ENCODE results near the gene TIMM9. TPM values are rescaled to one million over a fixed set of nuclear protein-coding genes. Genes with fewer than 3 reads are reported as not detected.
A peak's percentile ranks its signal among the peaks of the same experiment; 100 is the strongest.
"Not testable (repeated sequence)": the region's sequence is repeated elsewhere in the genome, so short reads cannot be mapped to it uniquely, and the experiment has no call there.

TIMM9 gene
- total RNA-seq, 1 donor from 2014 or later: 18.5 TPM

GRCh38 chr14:58398495-58398894, 28.8 kb downstream of the TIMM9 start:
- DNase-seq (ENCODE audit: low read depth, low spot score): no peak

GRCh38 chr14:58397156-58397555, 30.2 kb downstream of the TIMM9 start:
- DNase-seq (ENCODE audit: low read depth, low spot score): no peak

- no peak for DNase-seq (ENCODE audit: low read depth, low spot score)
These were observed 31.2 kb downstream of the TIMM9 start, which contains the start of gene TOMM20L for GRCh38 chr14:58395812-58396788. Gene TOMM20L (plus strand): TSS chr14:58395930. CDS start chr14:58395958, 28 bp downstream.

GRCh38 chr14:58395562-58395811, 31.8 kb downstream of the TIMM9 start:
- DNase-seq (ENCODE audit: low read depth, low spot score): no peak

GRCh38 chr14:58390830-58391229, 36.5 kb downstream of the TIMM9 start:
- no peak for DNase-seq (ENCODE audit: low read depth, low spot score)

GRCh38 chr14:58376791-58377190, 50.5 kb downstream of the TIMM9 start:
- no peak for DNase-seq (ENCODE audit: low read depth, low spot score)

GRCh38 chr14:58368956-58369355, 58.4 kb downstream of the TIMM9 start:
- DNase-seq (ENCODE audit: low read depth, low spot score): peak; percentile 20

GRCh38 chr14:58367296-58367695, 60.0 kb downstream of the TIMM9 start:
- DNase-seq (ENCODE audit: low read depth, low spot score): no peak

- DNase-seq (ENCODE audit: low read depth, low spot score): no peak
These were observed 63.0 kb downstream of the TIMM9 start for GRCh38 chr14:58364316-58364715.

- no peak for DNase-seq (ENCODE audit: low read depth, low spot score)
These were observed 64.4 kb downstream of the TIMM9 start for GRCh38 chr14:58362798-58363412.

GRCh38 chr14:58362272-58362671, 65.1 kb downstream of the TIMM9 start:
- DNase-seq (ENCODE audit: low read depth, low spot score): not testable (repeated sequence)

Other genes with a start within 250 kb of the TIMM9 start
- gene ACTR10, start 227.4 kb downstream of the TIMM9 start, total RNA-seq: 40.3 and 44.7 TPM in 2 replicates
- gene PSMA3, start 182.7 kb downstream of the TIMM9 start, total RNA-seq: 166 and 208 TPM in 2 replicates
- 9.4 and 13.4 TPM in 2 replicates for gene ARID4A, start 129.0 kb downstream of the TIMM9 start, total RNA-seq
- gene TOMM20L, start 31.6 kb downstream of the TIMM9 start, total RNA-seq: not detected in 2 replicates
- 19.3 and 27.8 TPM in 2 replicates for gene KIAA0586, start 188 bp upstream of the TIMM9 start, total RNA-seq
- 0.35 and 0.40 TPM in 2 replicates for gene DACT1, start 210.4 kb upstream of the TIMM9 start, total RNA-seq

All from pulmonary artery endothelial cell (primary cell).